Stimulated activated CD4-positive, alpha-beta T cell treated with anti-CD3 and anti-CD28 coated beads, TNF-alpha, amount 100 ng/mL, for 24 hours (primary cell): ENCODE measurements around the gene SLC41A1.

Source experiments
- DNase-seq, 3 experiments: peaks; one replicate each; pipeline ENCODE4 v3.0.0-alpha.2; 2020; ENCODE audit warnings: low read depth in 3 of 3

SLC41A1 gene

DNA sequence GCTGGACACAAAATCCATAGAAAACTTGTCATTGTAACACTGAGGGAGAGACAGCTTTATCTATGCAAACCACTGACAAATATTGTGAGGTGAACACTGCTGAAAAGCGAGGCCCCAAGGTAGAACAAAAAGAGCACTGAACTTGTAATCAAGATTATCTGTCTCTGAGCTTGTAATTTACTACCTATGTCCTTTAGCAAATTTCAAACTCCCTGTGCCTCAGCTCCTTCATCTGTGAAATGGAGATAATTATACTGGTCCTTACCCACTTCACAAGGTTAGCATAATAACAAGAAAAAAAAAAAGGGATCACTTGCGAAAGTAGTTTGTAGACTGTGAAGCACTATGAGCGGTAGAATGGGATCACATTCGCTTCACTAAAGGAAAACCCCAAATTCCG, 58.1 kb downstream of the SLC41A1 start:
- no peak for DNase-seq

DNA sequence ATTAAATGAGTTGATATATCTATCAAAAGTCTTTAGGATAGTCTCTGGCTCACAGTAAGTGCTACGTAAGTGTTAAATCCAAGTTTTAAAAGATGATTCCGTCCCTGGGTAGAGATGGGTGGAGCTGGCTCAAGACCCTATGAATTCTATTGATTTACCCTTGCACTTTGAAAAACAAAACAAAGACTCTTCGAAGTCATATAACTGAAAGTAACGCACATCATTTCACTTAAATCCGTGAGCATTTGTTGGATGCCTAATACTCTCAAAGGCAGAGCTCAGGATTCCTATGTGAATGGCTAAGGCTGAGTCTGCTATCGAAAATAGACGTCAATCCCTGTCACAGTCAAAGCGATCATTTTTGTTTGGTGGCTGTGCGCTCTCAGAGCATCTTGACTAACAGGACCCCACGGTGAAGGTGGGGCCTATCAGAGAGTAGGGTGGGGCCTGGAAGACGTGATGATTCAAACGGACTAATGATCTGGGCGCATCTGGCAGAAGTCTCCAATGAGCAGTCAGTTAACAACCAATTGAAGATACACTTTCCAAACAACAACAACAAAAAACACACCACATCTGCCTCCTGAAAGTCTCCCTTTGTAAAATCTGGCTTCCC, 61.9 kb downstream of the SLC41A1 start:
- no peak for DNase-seq

DNA sequence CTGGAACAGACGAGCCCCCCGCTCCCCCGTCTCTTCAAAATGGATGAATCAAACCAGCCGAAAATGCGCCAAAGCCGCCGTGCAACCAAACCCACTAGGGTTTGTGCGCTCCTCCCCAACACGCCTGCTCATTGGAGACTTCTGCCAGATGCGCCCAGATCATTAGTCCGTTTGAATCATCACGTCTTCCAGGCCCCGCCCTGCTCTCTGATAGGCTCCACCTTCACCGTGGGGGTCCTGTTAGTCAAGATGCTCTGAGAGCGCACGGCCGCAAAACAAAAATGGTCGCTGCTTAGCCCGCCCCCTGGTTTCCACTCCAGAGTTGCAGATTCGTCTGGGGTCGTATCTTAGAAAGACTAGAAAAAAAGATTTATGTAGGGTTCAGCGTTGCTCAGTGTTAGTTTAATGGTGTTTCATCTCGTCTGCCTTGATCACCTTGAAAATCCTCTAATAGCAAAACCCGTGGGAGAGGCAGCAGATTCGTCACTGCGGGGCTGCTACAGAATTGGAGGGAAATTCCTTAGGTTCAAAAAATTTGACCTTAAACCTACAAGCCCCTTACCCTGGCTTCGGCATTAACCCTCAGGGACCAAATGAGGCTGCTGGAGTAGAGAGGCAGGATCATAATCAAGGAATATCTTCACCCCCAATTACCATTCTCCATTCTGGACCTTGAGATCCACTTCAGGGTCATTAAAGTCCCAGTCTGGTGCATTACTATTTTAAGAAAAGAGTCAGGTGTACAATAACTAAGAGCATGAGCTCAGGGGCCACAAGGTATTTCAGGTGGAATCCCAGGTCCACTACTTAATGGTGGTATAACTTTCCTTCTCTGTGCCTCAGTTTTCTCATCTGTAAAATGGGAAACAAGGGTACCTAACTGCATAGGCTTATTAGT, 62.6 kb downstream of the SLC41A1 start, which contains the start of gene NUCKS1:
Gene NUCKS1 (minus strand): TSS at position 45 of the 898 bp plus-strand sequence. CDS start 209 bp downstream, outside the sequence.
- DNase-seq: peak; percentile 91 to 96 (median 96)

DNA sequence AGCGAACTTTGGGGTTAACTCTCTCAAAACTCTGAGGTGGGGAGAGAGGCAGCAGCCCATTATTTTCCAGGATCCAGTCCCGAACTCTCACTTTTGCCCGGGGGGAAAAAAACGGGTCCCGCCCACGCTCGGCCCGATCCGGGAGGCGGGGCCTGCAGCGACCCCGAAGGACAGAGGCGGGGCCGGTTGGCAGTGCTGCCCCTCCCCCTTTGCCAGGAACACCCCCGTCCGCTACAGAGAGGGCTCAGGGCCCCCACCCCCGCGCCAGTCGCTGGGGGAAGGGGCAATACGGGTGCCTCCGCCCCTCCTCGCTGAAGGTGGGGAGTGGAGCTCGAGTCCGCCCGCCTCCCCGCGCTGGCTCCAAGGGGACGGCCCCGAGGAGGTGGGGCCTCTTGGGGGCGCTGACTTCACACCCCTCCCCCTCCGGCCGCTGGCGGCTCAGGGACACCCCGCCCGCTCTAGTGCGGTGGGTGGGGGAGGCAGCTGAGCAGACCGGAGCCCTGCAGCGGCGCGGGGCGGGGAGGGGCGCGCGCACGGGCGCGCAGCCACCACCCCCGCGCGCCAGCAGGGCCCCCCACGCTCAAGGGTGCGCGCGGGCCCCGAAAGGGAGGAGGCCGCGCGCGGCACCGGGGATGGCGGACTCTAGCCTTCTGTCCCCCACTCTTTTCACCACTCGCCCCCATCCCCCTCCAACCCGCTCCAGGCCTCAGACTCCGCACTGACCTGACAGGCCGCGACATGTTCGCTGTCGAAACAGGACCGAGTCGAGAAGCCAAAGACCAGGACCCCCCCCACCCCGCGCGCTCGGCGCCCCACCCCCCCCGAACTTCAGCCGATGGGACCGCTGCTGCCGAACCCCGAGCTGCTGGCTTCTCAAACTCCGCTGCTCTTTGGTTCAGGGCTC, 63.5 kb downstream of the SLC41A1 start:
- DNase-seq: peak; percentile 89 to 94 (median 93)

DNA sequence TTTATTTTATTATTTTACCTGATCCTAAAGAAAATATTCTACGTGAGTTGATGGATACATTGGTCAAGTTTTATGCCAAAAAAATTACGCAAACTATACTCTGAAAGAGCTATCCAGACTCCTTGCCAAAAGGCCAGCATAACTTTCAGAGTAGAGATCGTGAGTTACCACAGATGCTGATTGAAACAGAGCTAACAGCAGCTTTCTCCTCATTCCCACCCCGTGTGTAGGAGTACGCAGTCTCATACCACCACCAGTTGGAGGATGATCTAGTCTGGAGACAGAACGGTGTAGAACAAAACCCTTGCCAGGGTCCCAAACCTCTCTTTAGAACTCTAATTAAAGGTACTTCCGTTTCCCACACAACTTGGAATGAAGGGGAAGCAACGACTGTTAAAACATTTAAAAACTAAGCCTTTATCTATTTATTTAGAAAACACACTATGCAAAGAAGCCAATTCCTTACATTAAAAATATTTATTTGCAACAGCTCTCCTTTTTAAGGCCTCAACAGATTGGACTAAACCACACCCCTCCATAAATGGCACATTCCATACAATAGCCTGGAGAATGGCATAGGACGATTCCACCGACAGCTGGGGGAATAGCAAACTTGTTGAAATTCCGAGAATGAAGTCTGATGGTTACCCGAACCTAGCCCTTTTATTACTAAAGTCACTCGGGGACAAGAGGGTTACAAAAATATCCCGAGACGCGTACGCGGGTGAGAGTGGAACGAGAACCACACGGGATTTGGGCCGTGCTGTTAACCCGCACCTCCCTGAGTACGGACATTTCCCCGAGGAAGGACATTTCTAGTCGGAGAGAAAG, 64.4 kb downstream of the SLC41A1 start:
- peak in 2 of 3 experiments; percentile 18 to 25 for DNase-seq

DNA sequence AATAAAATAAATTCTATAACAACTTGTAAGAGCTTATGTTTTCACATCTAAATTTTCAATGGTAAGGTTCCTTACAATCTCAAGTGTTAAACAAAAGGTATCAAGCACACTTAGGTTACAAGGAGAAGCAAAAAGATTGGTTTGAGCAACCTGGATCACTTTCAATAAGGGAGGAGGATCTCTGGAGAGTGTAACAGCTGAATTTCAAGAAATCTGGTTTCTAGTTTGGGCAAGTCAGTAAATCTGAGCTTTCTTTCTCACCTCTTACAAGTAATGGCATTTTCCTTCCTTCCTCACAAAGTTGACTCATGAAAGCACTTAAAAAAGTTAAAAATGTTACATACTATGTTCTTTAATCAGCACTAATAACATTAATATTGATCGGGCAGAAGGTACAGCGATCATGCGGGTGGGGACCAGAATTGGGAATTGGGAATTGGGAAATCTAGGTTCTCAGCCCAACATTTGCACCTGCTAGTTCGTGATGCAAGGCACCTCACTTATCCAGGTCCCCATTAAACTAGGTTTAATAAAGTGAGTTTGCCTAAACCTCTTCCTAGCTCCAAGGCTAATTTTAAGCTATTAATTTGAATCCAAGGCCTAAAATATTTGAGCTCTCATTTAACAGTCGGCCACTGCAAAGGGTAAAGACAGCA, 66.1 kb downstream of the SLC41A1 start:
- no peak for DNase-seq

DNA sequence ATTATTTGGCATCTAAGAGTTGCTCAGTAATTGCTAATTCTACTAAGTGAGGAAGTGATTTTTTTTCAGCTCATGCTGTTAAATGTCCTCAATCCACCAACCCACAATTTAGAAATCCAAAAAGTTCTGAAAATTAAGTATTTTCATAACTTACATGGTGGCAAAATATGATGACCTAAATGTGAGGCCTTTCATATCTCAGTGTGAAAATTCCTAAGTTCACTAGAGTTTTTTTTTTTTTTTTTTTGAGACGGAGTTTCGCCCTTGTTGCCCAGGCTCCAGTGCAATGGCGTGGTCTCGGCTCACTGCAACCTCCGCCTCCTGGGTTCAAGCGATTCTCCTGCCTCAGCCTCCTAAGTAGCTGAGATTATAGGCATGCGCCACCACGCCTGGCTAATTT, 68.6 kb downstream of the SLC41A1 start:
- no peak for DNase-seq

DNA sequence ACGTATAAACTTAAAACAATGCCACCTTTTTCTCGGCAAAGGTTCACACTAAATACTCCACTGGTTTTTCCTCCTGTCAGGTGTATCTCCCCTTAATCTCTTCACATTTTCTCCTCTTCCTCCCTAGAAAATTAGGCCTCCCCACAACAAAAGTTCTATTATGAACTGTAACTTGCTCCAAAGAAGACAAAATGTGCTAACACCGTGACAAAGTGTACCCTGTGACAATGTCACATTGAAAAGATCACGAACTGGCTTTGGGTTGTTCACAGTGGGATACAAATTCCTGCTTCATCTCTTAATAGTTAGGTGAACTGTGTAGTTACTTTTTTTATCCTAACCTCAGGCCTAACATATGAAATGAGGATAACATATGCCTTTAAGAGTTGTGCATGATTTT, 69.0 kb downstream of the SLC41A1 start:
- no peak for DNase-seq

DNA sequence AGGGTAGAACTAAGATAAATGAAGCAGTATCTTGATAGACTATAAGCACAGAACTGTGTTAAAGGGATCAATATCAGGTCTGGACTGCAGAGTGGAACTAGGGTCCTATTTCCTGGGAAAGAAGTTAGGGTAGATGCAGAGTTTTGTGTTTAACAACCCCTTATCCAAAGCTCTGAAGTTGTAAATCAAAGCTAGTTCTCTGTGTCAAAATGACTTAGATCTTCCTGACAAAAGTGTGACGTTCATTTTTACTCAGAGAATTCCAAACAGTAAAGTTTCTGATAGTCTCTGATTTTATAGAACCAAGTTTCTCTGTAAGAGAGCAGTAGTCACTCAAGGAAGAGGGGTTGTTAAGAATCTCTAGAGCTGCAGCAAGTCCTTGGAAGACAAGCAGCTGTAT, 71.3 kb downstream of the SLC41A1 start:
- DNase-seq: no peak

DNA sequence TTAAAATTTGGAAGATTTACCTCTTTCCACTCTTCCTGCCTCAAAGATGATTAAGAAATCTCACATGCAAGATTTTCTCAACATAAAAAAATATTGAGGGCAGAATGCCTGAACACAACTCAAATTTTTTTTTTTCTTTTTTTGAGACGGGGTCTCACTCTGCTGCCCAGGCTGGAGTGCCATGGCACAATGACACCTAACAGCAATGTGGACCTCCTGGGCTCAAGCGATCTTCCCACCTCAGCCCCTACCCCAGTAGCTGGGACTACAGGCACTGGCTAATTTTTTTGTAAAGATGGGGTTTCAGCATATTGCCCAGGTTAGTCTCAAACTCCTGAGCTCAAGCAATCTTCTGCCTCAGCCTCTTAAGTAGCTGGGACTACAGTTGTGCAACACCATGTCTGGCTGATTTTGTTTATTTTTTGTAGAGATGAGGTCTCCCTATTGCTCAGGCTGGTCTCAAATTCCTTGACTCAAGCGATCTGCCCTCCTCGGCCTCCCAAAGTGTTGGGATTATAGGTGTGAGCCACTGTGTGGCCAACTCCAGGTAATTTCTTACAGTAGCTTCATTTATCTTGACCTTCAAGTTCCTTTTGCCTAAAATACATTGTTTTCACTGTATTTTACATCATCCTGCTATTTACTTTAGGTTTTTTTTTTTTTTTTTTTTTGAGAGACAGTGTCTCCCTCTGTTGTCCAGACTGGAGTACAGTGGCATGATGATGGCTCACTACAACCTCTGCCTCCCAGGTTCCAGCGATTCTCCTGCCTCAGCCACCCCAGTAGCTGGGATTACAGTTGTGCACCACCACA, 73.4 kb downstream of the SLC41A1 start:
- no peak for DNase-seq
